DOHH2 (cell line): Measurements from ENCODE around the gene GAK.
"Not testable (repeated sequence)": the region's sequence is repeated elsewhere in the genome, so short reads cannot be mapped to it uniquely, and the experiment has no call there.

ENCODE experiments used
- H3F3A ChIP-seq: fragments of 200-600 bp; sonication (generic), shearing (Covaris generic); 2 replicates; pipeline ENCODE4 v1.6.0; 2016; ENCODE audit warnings: antibody characterized with exemption, mild to moderate bottlenecking; ENCODE audit not compliant: control insufficient read depth, insufficient read depth
- H3K27ac ChIP-seq: fragments of 200-600 bp; sonication (generic); 2 replicates; pipeline ENCODE4 v1.5.1; 2014; ENCODE audit warnings: low read depth, mild to moderate bottlenecking, low read length, moderate library complexity
- H3K27me3 ChIP-seq: fragments of 200-600 bp; sonication (generic); 2 replicates; pipeline ENCODE4 v1.6.1; 2014; ENCODE audit warnings: mild to moderate bottlenecking, low read length, mixed read lengths; ENCODE audit not compliant: control insufficient read depth
- H3K36me3 ChIP-seq: fragments of 200-600 bp; sonication (generic); 2 replicates; pipeline ENCODE4 v1.6.1; 2014; ENCODE audit warnings: mild to moderate bottlenecking, low read length, moderate library complexity, mixed read lengths; ENCODE audit not compliant: control insufficient read depth
- H3K4me1 ChIP-seq: fragments of 200-600 bp; sonication (generic); 2 replicates; pipeline ENCODE4 v1.6.1; 2014; ENCODE audit warnings: mild to moderate bottlenecking, low read length, mixed read lengths; ENCODE audit not compliant: control insufficient read depth
- H3K4me2 ChIP-seq: fragments of 200-600 bp; sonication (generic); 2 replicates; pipeline ENCODE4 v1.6.0; 2014; ENCODE audit warnings: mild to moderate bottlenecking, low read length, moderate library complexity
- H3K4me3 ChIP-seq: fragments of 200-600 bp; sonication (generic); 2 replicates; pipeline ENCODE4 v1.5.1; 2014; ENCODE audit warnings: mild to moderate bottlenecking, low read length, mixed read lengths
- H3K79me2 ChIP-seq: fragments of 200-600 bp; sonication (generic); 2 replicates; pipeline ENCODE4 v1.6.1; 2014; ENCODE audit warnings: mild to moderate bottlenecking, low read length, mixed read lengths; ENCODE audit not compliant: control insufficient read depth
- H3K9me2 ChIP-seq: fragments of 200-600 bp; sonication (generic); replicated peaks from 2 replicates; pipeline ENCODE4 v1.6.1; 2014; ENCODE audit warnings: mild to moderate bottlenecking, low read length, mixed read lengths; ENCODE audit not compliant: control insufficient read depth
- H3K9me3 ChIP-seq: fragments of 200-600 bp; sonication (generic); 2 replicates; pipeline ENCODE4 v1.6.1; 2014; ENCODE audit warnings: antibody characterized with exemption, low read length, mixed read lengths; ENCODE audit not compliant: control insufficient read depth, insufficient read depth
- H4K20me1 ChIP-seq: fragments of 200-600 bp; sonication (generic); 2 replicates; pipeline ENCODE4 v1.6.0; 2014; ENCODE audit warnings: low read depth, mild to moderate bottlenecking, antibody characterized with exemption, low read length, moderate library complexity; ENCODE audit not compliant: control insufficient read depth, insufficient read depth
- CTCF ChIP-seq: fragments of 200-600 bp; sonication (generic); IDR thresholded peaks from one replicate; pipeline ENCODE4 v1.5.1; 2014; ENCODE audit warnings: antibody characterized with exemption, mild to moderate bottlenecking, low read depth, low read length; ENCODE audit not compliant: poor library complexity, severe bottlenecking
- EZH2phosphoT487 ChIP-seq: fragments of 200-600 bp; sonication (generic); IDR thresholded peaks from 2 replicates; pipeline ENCODE4 v1.6.1; 2017; ENCODE audit warnings: borderline replicate concordance, mild to moderate bottlenecking, antibody characterized with exemption, low read length, moderate library complexity, mixed read lengths

GAK gene

DNA sequence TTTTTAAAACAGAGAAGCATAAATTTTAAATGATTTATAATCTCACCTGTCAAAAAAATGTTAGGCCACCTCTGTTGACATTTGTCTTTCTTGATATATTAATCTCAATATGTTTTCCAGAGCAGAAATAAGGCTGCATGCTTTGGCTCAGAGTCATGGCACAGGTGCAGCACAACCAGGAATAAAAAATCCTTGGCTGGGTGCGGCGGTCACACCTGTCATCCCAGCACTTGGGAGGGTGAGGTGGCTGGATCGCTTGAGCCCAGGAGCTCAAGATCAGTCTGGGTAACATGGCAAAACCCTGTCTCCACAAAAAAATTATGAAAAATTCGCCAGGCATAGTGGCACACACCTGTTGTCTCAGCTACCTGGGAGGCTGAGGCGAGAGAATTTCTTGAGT is 124.3 kb downstream of the GAK start:
- no peaks in the 10 kb centered on the region for H3K79me2 ChIP-seq
- no peak for TF ChIP-seq CTCF
- no peak for TF ChIP-seq EZH2phosphoT487
- no peaks in the 10 kb centered on the region for H3K36me3 ChIP-seq
- H3K4me2 ChIP-seq: no peak overlapping the region
- no peaks in the 10 kb centered on the region for H3K9me2 ChIP-seq
- no peaks in the 10 kb centered on the region for H3F3A ChIP-seq
- no peaks in the 10 kb centered on the region for H4K20me1 ChIP-seq
- H3K9me3 ChIP-seq: peaks cover 7% of the 10 kb centered on the region
- no peak overlapping the region for H3K4me3 ChIP-seq
- peaks cover 22% of the 10 kb centered on the region for H3K4me1 ChIP-seq
- no peak overlapping the region for H3K27ac ChIP-seq
- H3K27me3 ChIP-seq: no peaks in the 10 kb centered on the region

GRCh38 chr4:806979-807378 is 125.1 kb downstream of the GAK start:
- H3K27ac ChIP-seq, H4K20me1 ChIP-seq, H3K27me3 ChIP-seq, H3K9me2 ChIP-seq, H3K4me3 ChIP-seq, H3K4me2 ChIP-seq, H3F3A ChIP-seq, H3K79me2 ChIP-seq, H3K36me3 ChIP-seq, H3K9me3 ChIP-seq: not testable (repeated sequence)
- peaks cover 28% of the 10 kb centered on the region for H3K4me1 ChIP-seq

DNA sequence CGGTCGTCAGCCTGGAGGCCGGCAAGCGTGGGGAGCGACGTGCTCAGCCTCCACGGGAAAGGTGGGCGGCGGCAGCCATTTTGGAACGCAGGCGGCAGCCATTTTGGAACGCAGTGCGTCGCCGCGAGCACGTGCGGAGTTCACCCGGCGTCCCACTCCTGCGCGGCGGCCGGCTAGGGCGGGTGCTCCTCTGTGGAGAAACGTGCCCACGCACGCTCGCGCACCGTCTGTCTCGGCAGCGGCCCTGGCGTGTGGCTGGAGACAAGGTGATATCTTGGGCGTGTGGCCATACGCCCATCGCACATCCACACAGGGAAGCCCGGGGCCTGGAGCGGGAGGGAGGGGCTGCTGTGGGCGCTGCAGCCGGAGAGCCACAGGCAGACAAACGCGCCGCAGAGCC is 127.3 kb downstream of the GAK start:
- Histone ChIP-seq H3K4me2 (no peak overlapping the region), H3K27me3 (no peaks in the 10 kb centered on the region), H3K79me2 (no peaks in the 10 kb centered on the region), H3K4me1 (peaks cover 41% of the 10 kb centered on the region), H4K20me1 (no peaks in the 10 kb centered on the region), H3K9me3 (peaks cover 16% of the 10 kb centered on the region), H3F3A (peaks cover 6% of the 10 kb centered on the region), H3K4me3 (no peak overlapping the region), H3K9me2 (no peaks in the 10 kb centered on the region), H3K27ac (no peak overlapping the region), H3K36me3 (0 out of 2 replicates have a peak, but pooled peaks cover 3% of the 10 kb centered on the region)
- TF ChIP-seq EZH2phosphoT487 (no peak), CTCF (no peak)

DNA sequence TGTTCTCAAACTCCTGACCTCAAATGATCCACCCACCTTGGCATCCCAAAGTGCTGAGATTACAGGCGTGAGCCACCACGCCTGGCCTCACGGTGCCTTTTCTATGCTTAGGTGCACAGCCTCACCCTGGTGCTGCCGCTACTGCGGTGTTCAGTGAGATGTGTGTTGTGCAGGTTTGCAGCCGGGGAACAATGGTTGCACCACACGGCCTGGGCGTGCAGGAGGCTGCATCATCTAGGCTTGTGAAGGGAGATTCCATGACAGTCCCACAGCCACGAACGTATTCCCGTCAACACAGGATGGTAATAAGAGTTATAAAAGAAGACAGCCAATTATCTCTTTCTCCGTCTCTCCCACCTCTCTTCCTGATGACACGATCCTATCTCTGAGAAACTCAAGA is 128.2 kb downstream of the GAK start:
- Histone ChIP-seq H3K4me2 (no peak overlapping the region), H3K4me1 (peaks cover 41% of the 10 kb centered on the region), H3K27ac (no peak overlapping the region), H3K4me3 (no peak overlapping the region), H3F3A (peaks cover 7% of the 10 kb centered on the region), H4K20me1 (no peaks in the 10 kb centered on the region), H3K27me3 (no peaks in the 10 kb centered on the region), H3K9me3 (peaks cover 16% of the 10 kb centered on the region), H3K9me2 (no peaks in the 10 kb centered on the region), H3K36me3 (0 out of 2 replicates have a peak, but pooled peaks cover 3% of the 10 kb centered on the region), H3K79me2 (no peaks in the 10 kb centered on the region)
- TF ChIP-seq EZH2phosphoT487 (no peak), CTCF (no peak)
